Naive thymus-derived CD4-positive, alpha-beta T cell (primary cell): ENCODE results near the gene ZNF32. TPM values are rescaled to one million over a fixed set of nuclear protein-coding genes. Genes with fewer than 3 reads are reported as not detected.

Experiments used
- ATAC-seq: fragments of 150-1000 bp; cut with Tn5 transposase; 2 replicates; pipeline ENCODE4 v1.10.0; 2021; ENCODE audit warnings: mild to moderate bottlenecking, moderate library complexity
- CTCF ChIA-PET: fragments of 350-600 bp; sonication (Branson Sonifier 250); formaldehyde crosslinking; loops from one replicate; lab custom pipeline; 2021; ENCODE audit warnings: antibody characterized with exemption; lab: Charles Lee
- POLR2A ChIA-PET: fragments of 350-600 bp; sonication (Branson Sonifier 250); formaldehyde crosslinking; loops from one replicate; lab custom pipeline; 2021; ENCODE audit warnings: antibody characterized with exemption, inconsistent platforms; lab: Charles Lee
- DNase-seq, 9 donors: peaks; one replicate each; pipeline versions ENCODE4 v3.0.0 to v3.0.0-alpha.2; 2020 to 2022; ENCODE audit warnings: mixed read lengths in 1 of 9
- H3K27ac ChIP-seq: one replicate; pipeline ENCODE4 v1.7.0; 2013; ENCODE audit warnings: mild to moderate bottlenecking, low read depth, low read length, moderate library complexity
- H3K27me3 ChIP-seq, 2 donors: one replicate each; pipeline ENCODE4 v1.7.0; 2013; ENCODE audit warnings: low read length in 2 of 2, mild to moderate bottlenecking in 2 of 2, moderate library complexity in 2 of 2; ENCODE audit not compliant: control insufficient read depth in 2 of 2, insufficient read depth in 2 of 2
- H3K36me3 ChIP-seq, 3 experiments: 1 replicate in 2 of 3; 2 replicates in 1 of 3; pipeline ENCODE4 v1.7.0; 2013; ENCODE audit warnings: low read length in 3 of 3, mild to moderate bottlenecking in 3 of 3, moderate library complexity in 1 of 3; ENCODE audit not compliant: insufficient read depth in 3 of 3, control insufficient read depth in 2 of 3
- H3K4me1 ChIP-seq, 2 donors: one replicate each; pipeline ENCODE4 v1.7.0; 2013; ENCODE audit warnings: low read length in 2 of 2, mild to moderate bottlenecking in 2 of 2, moderate library complexity in 1 of 2; ENCODE audit not compliant: control insufficient read depth in 2 of 2, insufficient read depth in 2 of 2
- H3K4me3 ChIP-seq: 2 replicates; pipeline ENCODE4 v1.7.0; 2013; ENCODE audit warnings: mild to moderate bottlenecking, low read length
- H3K9me3 ChIP-seq, 3 experiments: 1 replicate in 2 of 3; 2 replicates in 1 of 3; pipeline ENCODE4 v1.7.0; 2013; ENCODE audit warnings: low read length in 3 of 3; ENCODE audit not compliant: control insufficient read depth in 2 of 3
- H3K27ac Mint-ChIP-seq, 9 donors: one replicate each; pipeline ENCODE4 v1.8.0; 2020 to 2022; ENCODE audit warnings: mixed read lengths in 9 of 9, mild to moderate bottlenecking in 8 of 9, moderate library complexity in 5 of 9, inconsistent platforms in 2 of 9
- H3K27me3 Mint-ChIP-seq, 5 donors: one replicate each; pipeline ENCODE4 v1.8.0; 2021 to 2022; ENCODE audit warnings: mixed read lengths in 5 of 5, mild to moderate bottlenecking in 1 of 5
- H3K36me3 Mint-ChIP-seq, 5 donors: one replicate each; pipeline ENCODE4 v1.8.0; 2020 to 2022; ENCODE audit warnings: mixed read lengths in 5 of 5, mild to moderate bottlenecking in 3 of 5, inconsistent platforms in 1 of 5
- H3K4me1 Mint-ChIP-seq, 7 donors: one replicate each; pipeline ENCODE4 v1.8.0; 2020 to 2022; ENCODE audit warnings: mixed read lengths in 7 of 7, mild to moderate bottlenecking in 3 of 7, inconsistent platforms in 1 of 7
- H3K4me3 Mint-ChIP-seq, 10 donors: one replicate each; pipeline ENCODE4 v1.8.0; 2020 to 2022; ENCODE audit warnings: mild to moderate bottlenecking in 10 of 10, mixed read lengths in 10 of 10, moderate library complexity in 6 of 10, inconsistent platforms in 2 of 10
- H3K9me3 Mint-ChIP-seq, 11 donors: one replicate each; pipeline ENCODE4 v1.8.0; 2020 to 2022; ENCODE audit warnings: mixed read lengths in 11 of 11, mild to moderate bottlenecking in 4 of 11, inconsistent platforms in 1 of 11, moderate library complexity in 1 of 11
- intact Hi-C, 2 donors: fragments of 100-400 bp; cut with micrococcal nuclease; formaldehyde crosslinking; loops; one replicate each; pipeline ENCODE4 v1.15.1; 2023
- polyA plus RNA-seq, 2 donors: library from polyadenylated mRNA; unstranded; fragments of 300-500 nt; fragmentation: Illumina TruSeq; gene quantifications; one replicate each; pipeline ENCODE4 v1.2.3, GENCODE V29; 2021
- total RNA-seq, 6 experiments: library from RNA in 5 of 6; stranded (reverse) in 5 of 6; gene quantifications; 1 replicate in 5 of 6; 2 replicates in 1 of 6; pipeline ENCODE4 v1.2.3 and lab custom pipeline; 2021 to 2026

The ZNF32 gene
- total and polyA plus RNA-seq, 7 experiments from 2014 or later: 19.3 to 98.8 (median 44.4) TPM

DNA sequence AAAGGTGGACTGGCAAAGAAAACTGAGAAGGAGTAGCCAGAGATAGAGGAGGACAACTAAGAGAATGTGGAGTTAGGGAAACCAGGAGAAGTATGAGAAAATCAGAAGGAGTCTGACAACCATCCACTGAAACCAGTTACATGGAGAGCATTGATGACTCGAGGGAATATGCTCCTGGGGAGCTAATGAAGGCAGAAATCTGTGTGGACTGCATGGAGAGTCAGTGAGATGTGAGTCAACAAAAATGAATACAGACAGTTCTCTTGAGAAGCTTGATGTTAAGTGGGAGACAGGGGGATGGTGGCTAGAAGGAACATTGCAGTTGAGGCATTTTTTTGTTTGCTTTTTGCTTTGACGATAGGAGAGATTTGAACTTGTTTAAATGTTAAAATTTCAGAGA lies 34.3 kb upstream of the ZNF32 start:
- intact Hi-C loops: no loop called here
- CTCF ChIA-PET: interaction anchor here (0.6 to 2.5 kb wide), 2 partner anchors 10 to 120 kb away, joined by 4 to 13 read pairs; no protein-coding TSS in a partner anchor
- Mint-ChIP-seq H3K36me3 (no peaks in the 10 kb centered on the region), H3K4me1 (peaks cover 0 to 4% (median 0%) of the 10 kb centered on the region in 7 donors), H3K27me3 (peaks cover 27 to 35% (median 34%) of the 10 kb centered on the region in 5 donors), H3K4me3 (no peak overlapping the region), H3K9me3 (peaks cover 0 to 3% (median 0%) of the 10 kb centered on the region in 11 donors), H3K27ac (no peak overlapping the region)
- H3K4me3 ChIP-seq: no peak overlapping the region
- H3K36me3 ChIP-seq: no peaks in the 10 kb centered on the region
- H3K27ac ChIP-seq: no peak overlapping the region
- no peaks in the 10 kb centered on the region for H3K9me3 ChIP-seq
- ATAC-seq: no peak
- no peak for DNase-seq
- H3K27me3 ChIP-seq: no peaks in the 10 kb centered on the region
- POLR2A ChIA-PET: no interaction called here
- no peaks in the 10 kb centered on the region for H3K4me1 ChIP-seq

- H3K27ac Mint-ChIP-seq: no peak overlapping the region
- H3K36me3 Mint-ChIP-seq: no peaks in the 10 kb centered on the region
- ATAC-seq (no peak), DNase-seq (no peak)
- peaks cover 0 to 3% (median 0%) of the 10 kb centered on the region in 11 donors for H3K9me3 Mint-ChIP-seq
- peaks cover 25 to 37% (median 35%) of the 10 kb centered on the region in 5 donors for H3K27me3 Mint-ChIP-seq
- Histone ChIP-seq H3K27me3 (no peaks in the 10 kb centered on the region), H3K4me3 (no peak overlapping the region), H3K27ac (no peak overlapping the region), H3K9me3 (no peaks in the 10 kb centered on the region), H3K4me1 (no peaks in the 10 kb centered on the region), H3K36me3 (no peaks in the 10 kb centered on the region)
- no peak overlapping the region for H3K4me3 Mint-ChIP-seq
- intact Hi-C loops: no loop called here
- H3K4me1 Mint-ChIP-seq: peaks cover 0 to 4% (median 0%) of the 10 kb centered on the region in 7 donors
- ChIA-PET CTCF (interaction anchor here (0.7 to 2.5 kb wide), 3 partner anchors 9 to 171 kb away, joined by 3 to 13 read pairs (median 3); no protein-coding TSS in a partner anchor), POLR2A (no interaction called here)
These were observed 33.0 kb upstream of the ZNF32 start for GRCh38 chr10:43681721-43682120.

GRCh38 chr10:43681220-43681619 lies 32.5 kb upstream of the ZNF32 start:
- H3K4me1 ChIP-seq: no peaks in the 10 kb centered on the region
- CTCF ChIA-PET: interaction anchor here (1.0 to 1.4 kb wide), 2 partner anchors 9 to 11 kb away, joined by 3 to 6 read pairs; no protein-coding TSS in a partner anchor
- POLR2A ChIA-PET: no interaction called here
- H3K27ac Mint-ChIP-seq: no peak overlapping the region
- H3K9me3 Mint-ChIP-seq: peaks cover 0 to 3% (median 0%) of the 10 kb centered on the region in 11 donors
- ATAC-seq: no peak
- H3K36me3 ChIP-seq: no peaks in the 10 kb centered on the region
- peaks cover 0 to 4% (median 0%) of the 10 kb centered on the region in 7 donors for H3K4me1 Mint-ChIP-seq
- H3K36me3 Mint-ChIP-seq: no peaks in the 10 kb centered on the region
- H3K27ac ChIP-seq: no peak overlapping the region
- no peak for DNase-seq
- H3K27me3 ChIP-seq: no peaks in the 10 kb centered on the region
- H3K9me3 ChIP-seq: no peaks in the 10 kb centered on the region
- intact Hi-C loops: no loop called here
- H3K27me3 Mint-ChIP-seq: peaks cover 25 to 38% (median 35%) of the 10 kb centered on the region in 5 donors
- H3K4me3 Mint-ChIP-seq: no peak overlapping the region
- no peak overlapping the region for H3K4me3 ChIP-seq

GRCh38 chr10:43680035-43680434 lies 31.4 kb upstream of the ZNF32 start:
- no peaks in the 10 kb centered on the region for H3K27me3 ChIP-seq
- H3K9me3 Mint-ChIP-seq: peaks cover 0 to 3% (median 0%) of the 10 kb centered on the region in 11 donors
- H3K9me3 ChIP-seq: no peaks in the 10 kb centered on the region
- POLR2A ChIA-PET: no interaction called here
- H3K36me3 ChIP-seq: no peaks in the 10 kb centered on the region
- H3K36me3 Mint-ChIP-seq: no peaks in the 10 kb centered on the region
- CTCF ChIA-PET: interaction anchor here (1.0 to 1.4 kb wide), 2 partner anchors 8 to 10 kb away, joined by 3 to 6 read pairs; no protein-coding TSS in a partner anchor
- peaks cover 25 to 38% (median 35%) of the 10 kb centered on the region in 5 donors for H3K27me3 Mint-ChIP-seq
- H3K4me1 Mint-ChIP-seq: peaks cover 0 to 4% (median 0%) of the 10 kb centered on the region in 7 donors
- no peak overlapping the region for H3K4me3 Mint-ChIP-seq
- ATAC-seq: no peak
- no peak overlapping the region for H3K27ac ChIP-seq
- H3K4me3 ChIP-seq: no peak overlapping the region
- intact Hi-C loops: no loop called here
- no peak overlapping the region for H3K27ac Mint-ChIP-seq
- DNase-seq: no peak
- H3K4me1 ChIP-seq: no peaks in the 10 kb centered on the region

GRCh38 chr10:43679509-43679908 lies 30.8 kb upstream of the ZNF32 start:
- ChIA-PET POLR2A (no interaction called here), CTCF (no interaction called here)
- H3K36me3 Mint-ChIP-seq: no peaks in the 10 kb centered on the region
- H3K4me1 ChIP-seq: no peaks in the 10 kb centered on the region
- H3K9me3 ChIP-seq: no peaks in the 10 kb centered on the region
- no peak overlapping the region for H3K27ac ChIP-seq
- peaks cover 26 to 40% (median 35%) of the 10 kb centered on the region in 5 donors for H3K27me3 Mint-ChIP-seq
- no peak overlapping the region for H3K27ac Mint-ChIP-seq
- H3K36me3 ChIP-seq: no peaks in the 10 kb centered on the region
- DNase-seq: no peak
- ATAC-seq: no peak
- no peak overlapping the region for H3K4me3 ChIP-seq
- peaks cover 0 to 4% (median 0%) of the 10 kb centered on the region in 7 donors for H3K4me1 Mint-ChIP-seq
- no peak overlapping the region for H3K4me3 Mint-ChIP-seq
- no peaks in the 10 kb centered on the region for H3K27me3 ChIP-seq
- intact Hi-C loops: no loop called here
- peaks cover 0 to 2% (median 0%) of the 10 kb centered on the region in 11 donors for H3K9me3 Mint-ChIP-seq

DNA sequence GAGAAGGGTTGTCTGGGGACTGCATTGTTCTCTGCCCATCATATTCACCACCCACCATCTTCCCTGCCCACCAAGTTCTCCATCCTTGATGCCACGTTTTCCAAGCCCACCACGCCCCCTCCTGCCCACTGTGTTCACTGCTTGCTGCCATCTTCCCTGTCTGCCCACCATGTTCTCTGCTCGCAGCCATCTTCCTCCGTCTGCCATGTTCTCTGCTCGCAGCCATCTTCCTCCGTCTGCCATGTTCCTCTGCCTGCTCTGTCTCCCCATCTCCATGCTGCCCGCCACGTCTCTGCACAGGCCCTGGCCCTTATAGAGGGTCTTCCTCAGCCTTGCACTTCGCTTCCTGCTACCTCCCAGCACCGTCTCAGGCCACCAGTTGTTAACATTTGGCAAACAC lies 30.0 kb upstream of the ZNF32 start:
- Mint-ChIP-seq H3K4me3 (no peak overlapping the region), H3K27me3 (peaks cover 24 to 39% (median 35%) of the 10 kb centered on the region in 5 donors), H3K9me3 (peaks cover 0 to 2% (median 0%) of the 10 kb centered on the region in 11 donors), H3K4me1 (peaks cover 0 to 3% (median 0%) of the 10 kb centered on the region in 7 donors), H3K36me3 (no peaks in the 10 kb centered on the region), H3K27ac (no peak overlapping the region)
- H3K27ac ChIP-seq: no peak overlapping the region
- intact Hi-C loops: no loop called here
- H3K9me3 ChIP-seq: no peaks in the 10 kb centered on the region
- H3K27me3 ChIP-seq: no peaks in the 10 kb centered on the region
- ChIA-PET POLR2A (no interaction called here), CTCF (no interaction called here)
- DNase-seq (no peak), ATAC-seq (no peak)
- H3K4me3 ChIP-seq: no peak overlapping the region
- no peaks in the 10 kb centered on the region for H3K36me3 ChIP-seq
- no peaks in the 10 kb centered on the region for H3K4me1 ChIP-seq

DNA sequence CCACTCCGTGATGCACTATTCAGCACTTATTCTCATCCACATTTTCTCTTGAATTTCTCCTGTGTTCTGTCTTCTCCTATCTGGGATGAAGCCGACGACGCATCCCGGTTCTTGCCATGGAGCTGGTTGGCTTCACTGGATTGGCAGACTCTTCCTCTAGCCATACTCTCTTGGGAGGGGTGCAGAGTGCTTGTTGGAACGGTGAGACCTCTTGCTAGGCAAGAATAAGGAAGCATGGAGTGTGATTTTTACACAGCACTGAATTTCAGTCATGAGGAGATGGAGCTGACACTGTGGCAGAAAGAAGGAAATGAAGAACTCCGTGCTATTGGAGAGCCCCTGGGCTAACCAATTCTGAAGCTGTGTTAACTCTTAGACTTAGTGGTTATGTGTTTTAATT lies 28.2 kb upstream of the ZNF32 start:
- no peaks in the 10 kb centered on the region for H3K36me3 ChIP-seq
- no peaks in the 10 kb centered on the region for H3K36me3 Mint-ChIP-seq
- H3K4me3 ChIP-seq: no peak overlapping the region
- no peaks in the 10 kb centered on the region for H3K9me3 ChIP-seq
- ATAC-seq (no peak), DNase-seq (no peak)
- H3K27ac Mint-ChIP-seq: no peak overlapping the region
- H3K4me3 Mint-ChIP-seq: no peak overlapping the region
- intact Hi-C loops: no loop called here
- no peaks in the 10 kb centered on the region for H3K4me1 ChIP-seq
- H3K27ac ChIP-seq: no peak overlapping the region
- peaks cover 0 to 2% (median 0%) of the 10 kb centered on the region in 11 donors for H3K9me3 Mint-ChIP-seq
- H3K4me1 Mint-ChIP-seq: peaks cover 0 to 3% (median 0%) of the 10 kb centered on the region in 7 donors
- ChIA-PET POLR2A (no interaction called here), CTCF (no interaction called here)
- no peaks in the 10 kb centered on the region for H3K27me3 ChIP-seq
- peaks cover 20 to 32% (median 27%) of the 10 kb centered on the region in 5 donors for H3K27me3 Mint-ChIP-seq
